RPMI7951 (cell line): Measurements from ENCODE around the gene CSNK1E. TPM values are rescaled to one million over a fixed set of nuclear protein-coding genes. Genes with fewer than 3 reads are reported as not detected.
"Not testable (repeated sequence)": the region's sequence is repeated elsewhere in the genome, so short reads cannot be mapped to it uniquely, and the experiment has no call there.

Source experiments
- DNase-seq: peaks from one replicate; pipeline ENCODE4 v3.0.0-alpha.2; 2012; ENCODE audit warnings: low read depth
- total RNA-seq: library from RNA; depleted of rRNA; stranded (reverse); fragments of >200 nt; shearing (Covaris generic); gene quantifications from 2 replicates; pipeline ENCODE4 v1.2.3, GENCODE V29; 2014; rRNA removed

Gene CSNK1E
- total RNA-seq: 68.1 and 82.1 TPM in 2 replicates

- peak; percentile 60 for DNase-seq
Observed at GRCh38 chr22:38317122-38317994, at the start of gene CSNK1E. Gene CSNK1E (minus strand): TSS chr22:38317433. CDS start chr22:38314157, 3,276 bp downstream.

GRCh38 chr22:38365829-38366228 is 48.6 kb upstream of the CSNK1E start:
- not testable (repeated sequence) for DNase-seq

- not testable (repeated sequence) for DNase-seq
Observed at GRCh38 chr22:38365174-38365573, 47.9 kb upstream of the CSNK1E start.

GRCh38 chr22:38360560-38360959 is 43.3 kb upstream of the CSNK1E start:
- DNase-seq: not testable (repeated sequence)

- not testable (repeated sequence) for DNase-seq
Observed at GRCh38 chr22:38359817-38360216, 42.6 kb upstream of the CSNK1E start.

- DNase-seq: not testable (repeated sequence)
Observed at GRCh38 chr22:38357971-38358370, 40.7 kb upstream of the CSNK1E start.

- DNase-seq: no peak
Observed at GRCh38 chr22:38355275-38355674, 38.0 kb upstream of the CSNK1E start.

- no peak for DNase-seq
Observed at GRCh38 chr22:38353701-38354100, 36.5 kb upstream of the CSNK1E start.

- DNase-seq: peak; percentile 42
Observed at GRCh38 chr22:38353142-38353629, 36.0 kb upstream of the CSNK1E start.

GRCh38 chr22:38352436-38352835 is 35.2 kb upstream of the CSNK1E start:
- no peak for DNase-seq

- no peak for DNase-seq
Observed at GRCh38 chr22:38350444-38351359, 33.5 kb upstream of the CSNK1E start.

- no peak for DNase-seq
Observed at GRCh38 chr22:38348751-38349496, 31.7 kb upstream of the CSNK1E start.

- no peak for DNase-seq
Observed at GRCh38 chr22:38347944-38348750, 30.9 kb upstream of the CSNK1E start.

- DNase-seq: no peak
Observed at GRCh38 chr22:38347181-38347943, 30.1 kb upstream of the CSNK1E start.

- DNase-seq: no peak
Observed at GRCh38 chr22:38346506-38346905, 29.3 kb upstream of the CSNK1E start.

GRCh38 chr22:38345782-38346181 is 28.5 kb upstream of the CSNK1E start:
- no peak for DNase-seq

- not testable (repeated sequence) for DNase-seq
Observed at GRCh38 chr22:38339893-38340292, 22.7 kb upstream of the CSNK1E start.

GRCh38 chr22:38338772-38339379 is 21.6 kb upstream of the CSNK1E start:
- peak; percentile 14 for DNase-seq

- DNase-seq: no peak
Observed at GRCh38 chr22:38336699-38337098, 19.5 kb upstream of the CSNK1E start.
